Heart left ventricle (tissue), 16 donors: ENCODE measurements around the gene TPSAB1. TPM values are rescaled to one million over a fixed set of nuclear protein-coding genes. Genes with fewer than 3 reads are reported as not detected.

Experiments
- ATAC-seq, 4 donors: fragments of 200-7000 bp; cut with Tn5 transposase; one replicate each; pipeline ENCODE4 v1.9.1; 2020 to 2022; ENCODE audit warnings: moderate library complexity in 4 of 4, mild to moderate bottlenecking in 3 of 4, moderate number of reproducible peaks in 1 of 4
- DNase-seq, 5 donors: peaks; one replicate each; pipeline ENCODE4 v3.0.0-alpha.2; 2020
- H3K27ac ChIP-seq, 12 donors: fragments of 200-600 bp; sonication (generic) in 4 of 12; one replicate each; pipeline versions ENCODE4 v1.5.0 to v1.8.0; 2016 to 2022; ENCODE audit warnings: mild to moderate bottlenecking in 2 of 12
- H3K27me3 ChIP-seq, 9 donors: fragments of 200-600 bp; sonication (generic) in 2 of 9; one replicate each; pipeline versions ENCODE4 v1.5.1 to v1.8.0; 2016 to 2022; ENCODE audit warnings: mild to moderate bottlenecking in 3 of 9
- H3K36me3 ChIP-seq, 9 donors: fragments of 200-600 bp; sonication (generic) in 2 of 9; one replicate each; pipeline versions ENCODE4 v1.5.0 to v1.8.0; 2018 to 2022; ENCODE audit warnings: mild to moderate bottlenecking in 2 of 9
- H3K4me1 ChIP-seq, 12 donors: fragments of 200-600 bp; sonication (generic) in 4 of 12; one replicate each; pipeline versions ENCODE4 v1.5.0 to v1.8.0; 2016 to 2022; ENCODE audit warnings: mild to moderate bottlenecking in 3 of 12
- H3K4me3 ChIP-seq, 12 donors: fragments of 200-600 bp; sonication (generic) in 4 of 12; one replicate each; pipeline versions ENCODE4 v1.5.0 to v1.8.0; 2017 to 2022; ENCODE audit warnings: mild to moderate bottlenecking in 9 of 12, moderate library complexity in 4 of 12
- H3K9me3 ChIP-seq, 12 donors: fragments of 200-600 bp; sonication (generic) in 4 of 12; one replicate each; pipeline versions ENCODE4 v1.5.0 to v1.8.0; 2016 to 2022; ENCODE audit warnings: mild to moderate bottlenecking in 1 of 12
- POLR2A ChIP-seq, 2 donors: fragments of 450-650 bp; IDR thresholded peaks; one replicate each; pipeline ENCODE4 v1.6.1; 2017; ENCODE audit warnings: antibody characterized with exemption in 2 of 2, mild to moderate bottlenecking in 2 of 2, moderate library complexity in 2 of 2
- WGBS, 4 donors: extraction: QIAGEN DNeasy Blood & Tissue Kit in 2 of 4; methylation state at CpG; one replicate each; pipeline versions ENCODE4 v1.1.5 to v1.1.7; 2013 to 2018; 5-methylcytosine and 5-hydroxymethylcytosine counted together
- intact Hi-C, 10 donors: fragments of 100-400 bp; cut with DNase I; formaldehyde crosslinking; loops; one replicate each; pipeline versions ENCODE4 v1.11.1 to v1.14.2; 2022
- polyA plus RNA-seq, 2 donors: library from polyadenylated mRNA; stranded (reverse); fragments of 200-250 nt; gene quantifications; one replicate each; pipeline ENCODE4 v1.2.3, GENCODE V29; 2013
- total RNA-seq, 9 donors: library from RNA; depleted of rRNA in 2 of 9; stranded (reverse); fragments of >200 nt in 2 of 9; fragmentation: NEBNext Ultra II Directional in 3 of 9; extraction: Animal tissue kit (Norgen Biotek cat#: 25700) in 3 of 9; gene quantifications; one replicate each; pipeline versions ENCODE4 v1.1.0 to v1.2.4, GENCODE V29; 2016 to 2023
- TF ChIP-seq, protein P1 (sequence below), 12 donors: fragments of 200-600 bp; sonication (generic) in 4 of 12; IDR thresholded peaks; one replicate each; pipeline versions ENCODE4 v1.5.0 to v1.8.0; 2018 to 2022; ENCODE audit warnings: antibody characterized with exemption in 12 of 12, mild to moderate bottlenecking in 5 of 12
- donor health status: ischemic (EF 13 %, LVEDD 7.1; RV severe dilation, severe dysfunction).
- donor health status: healthy with polysubstance abuse.
- donor health status: DM: no; HTN: yes; CAD: no.
- donor health status: DM: no; HTN: no; CAD: no.
- donor health status: ischemic (EF 25% LVEDD 6.9; RV normal size, moderate dysfunction).
- donor health status: ischemic (EF 25% LVEDD 5.7; RV mildly dilated, moderate dysfunction).
- donor health status: healthy.
- donor health status: DM: yes; HTN: yes; CAD: no.
- donor health status: ischemic (EF 35%, LVEDD 5.7; RV mildly dilated, moderate dysfunction).
- donor health status: nonischemic (EF 11% LVEDD 7.7; RV severe dilation, severe dysfunction).
- donor health status: DM: yes; HTN: yes; CAD: no.
- donor health status: PGD.
- donor health status: ischemic (EF 29% LVEDD 5.4; RV normal size, mild dysfunction).
- donor health status: nonischemic (EF 23%, LVEDD 6.1; RV moderate dilation, normal function).

The TPSAB1 gene
- total and polyA plus RNA-seq, 11 donors, result 1.1 to 14.3 (median 3.4) TPM; not detected in 1

DNA sequence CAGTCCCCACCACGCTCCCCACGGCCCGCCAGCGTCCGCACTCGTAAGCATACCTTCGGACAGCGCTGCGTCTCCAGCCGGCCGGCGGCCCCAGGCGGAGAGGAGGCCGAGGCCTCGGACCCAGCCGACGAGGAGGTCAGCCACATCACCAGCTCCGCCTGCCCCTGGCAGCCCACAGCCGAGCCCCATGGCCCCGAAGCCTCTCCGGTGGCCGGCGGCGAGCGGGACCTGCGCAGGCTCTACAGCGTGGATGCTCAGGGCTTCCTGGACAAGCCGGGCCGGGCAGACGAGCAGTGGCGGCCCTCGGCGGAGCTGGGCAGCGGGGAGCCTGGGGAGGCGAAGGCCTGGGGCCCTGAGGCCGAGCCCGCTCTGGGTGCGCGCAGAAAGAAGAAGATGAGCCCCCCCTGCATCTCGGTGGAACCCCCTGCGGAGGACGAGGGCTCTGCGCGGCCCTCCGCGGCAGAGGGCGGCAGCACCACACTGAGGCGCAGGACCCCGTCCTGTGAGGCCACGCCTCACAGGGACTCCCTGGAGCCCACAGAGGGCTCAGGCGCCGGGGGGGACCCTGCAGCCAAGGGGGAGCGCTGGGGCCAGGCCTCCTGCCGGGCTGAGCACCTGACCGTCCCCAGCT lies 20.3 kb upstream of the TPSAB1 start:
- Histone ChIP-seq H3K9me3 (no peaks in the 10 kb centered on the region), H3K27ac (no peak overlapping the region), H3K4me3 (no peak overlapping the region), H3K4me1 (peaks cover 0 to 4% (median 0%) of the 10 kb centered on the region in 12 donors), H3K27me3 (no peaks in the 10 kb centered on the region), H3K36me3 (no peaks in the 10 kb centered on the region)
- no peak for TF ChIP-seq POLR2A (IDR thresholded peaks at IDR 0.05)
- TF ChIP-seq, protein P1, sequence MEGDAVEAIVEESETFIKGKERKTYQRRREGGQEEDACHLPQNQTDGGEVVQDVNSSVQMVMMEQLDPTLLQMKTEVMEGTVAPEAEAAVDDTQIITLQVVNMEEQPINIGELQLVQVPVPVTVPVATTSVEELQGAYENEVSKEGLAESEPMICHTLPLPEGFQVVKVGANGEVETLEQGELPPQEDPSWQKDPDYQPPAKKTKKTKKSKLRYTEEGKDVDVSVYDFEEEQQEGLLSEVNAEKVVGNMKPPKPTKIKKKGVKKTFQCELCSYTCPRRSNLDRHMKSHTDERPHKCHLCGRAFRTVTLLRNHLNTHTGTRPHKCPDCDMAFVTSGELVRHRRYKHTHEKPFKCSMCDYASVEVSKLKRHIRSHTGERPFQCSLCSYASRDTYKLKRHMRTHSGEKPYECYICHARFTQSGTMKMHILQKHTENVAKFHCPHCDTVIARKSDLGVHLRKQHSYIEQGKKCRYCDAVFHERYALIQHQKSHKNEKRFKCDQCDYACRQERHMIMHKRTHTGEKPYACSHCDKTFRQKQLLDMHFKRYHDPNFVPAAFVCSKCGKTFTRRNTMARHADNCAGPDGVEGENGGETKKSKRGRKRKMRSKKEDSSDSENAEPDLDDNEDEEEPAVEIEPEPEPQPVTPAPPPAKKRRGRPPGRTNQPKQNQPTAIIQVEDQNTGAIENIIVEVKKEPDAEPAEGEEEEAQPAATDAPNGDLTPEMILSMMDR (IDR thresholded peaks at IDR 0.05), result no peak
- ATAC-seq (no peak), DNase-seq (no peak)
- intact Hi-C loops, result no loop called here
- 91 to 95% (median 93%) methylated on average over 11 to 55 of the region's 55 CpGs for WGBS, 4 donors

DNA sequence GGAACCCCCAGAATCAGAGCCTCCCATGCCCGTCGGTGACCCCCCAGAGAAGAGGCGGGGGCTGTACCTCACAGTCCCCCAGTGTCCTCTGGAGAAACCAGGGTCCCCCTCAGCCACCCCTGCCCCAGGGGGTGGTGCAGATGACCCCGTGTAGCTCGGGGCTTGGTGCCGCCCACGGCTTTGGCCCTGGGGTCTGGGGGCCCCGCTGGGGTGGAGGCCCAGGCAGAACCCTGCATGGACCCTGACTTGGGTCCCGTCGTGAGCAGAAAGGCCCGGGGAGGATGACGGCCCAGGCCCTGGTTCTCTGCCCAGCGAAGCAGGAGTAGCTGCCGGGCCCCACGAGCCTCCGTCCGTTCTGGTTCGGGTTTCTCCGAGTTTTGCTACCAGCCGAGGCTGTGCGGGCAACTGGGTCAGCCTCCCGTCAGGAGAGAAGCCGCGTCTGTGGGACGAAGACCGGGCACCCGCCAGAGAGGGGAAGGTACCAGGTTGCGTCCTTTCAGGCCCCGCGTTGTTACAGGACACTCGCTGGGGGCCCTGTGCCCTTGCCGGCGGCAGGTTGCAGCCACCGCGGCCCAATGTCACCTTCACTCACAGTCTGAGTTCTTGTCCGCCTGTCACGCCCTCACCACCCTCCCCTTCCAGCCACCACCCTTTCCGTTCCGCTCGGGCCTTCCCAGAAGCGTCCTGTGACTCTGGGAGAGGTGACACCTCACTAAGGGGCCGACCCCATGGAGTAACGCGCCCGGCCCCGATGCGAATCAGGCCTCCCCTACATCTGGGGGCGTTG lies 19.5 kb upstream of the TPSAB1 start:
- intact Hi-C loops, result no loop called here
- H3K27ac ChIP-seq, result peak overlapping the region in 1 of 12 donors; percentile 5
- ATAC-seq (peak in 2 of 4 donors; percentile 26 to 33), DNase-seq (no peak)
- TF ChIP-seq, protein P1 (IDR thresholded peaks at IDR 0.05), result no peak
- TF ChIP-seq POLR2A (IDR thresholded peaks at IDR 0.05), result no peak
- H3K9me3 ChIP-seq, result no peaks in the 10 kb centered on the region
- H3K4me1 ChIP-seq, result peaks cover 0 to 4% (median 0%) of the 10 kb centered on the region in 12 donors
- H3K27me3 ChIP-seq, result no peaks in the 10 kb centered on the region
- H3K4me3 ChIP-seq, result no peak overlapping the region
- 69 to 88% (median 82%) methylated on average over 29 to 48 of the region's 48 CpGs for WGBS, 4 donors
- H3K36me3 ChIP-seq, result no peaks in the 10 kb centered on the region

DNA sequence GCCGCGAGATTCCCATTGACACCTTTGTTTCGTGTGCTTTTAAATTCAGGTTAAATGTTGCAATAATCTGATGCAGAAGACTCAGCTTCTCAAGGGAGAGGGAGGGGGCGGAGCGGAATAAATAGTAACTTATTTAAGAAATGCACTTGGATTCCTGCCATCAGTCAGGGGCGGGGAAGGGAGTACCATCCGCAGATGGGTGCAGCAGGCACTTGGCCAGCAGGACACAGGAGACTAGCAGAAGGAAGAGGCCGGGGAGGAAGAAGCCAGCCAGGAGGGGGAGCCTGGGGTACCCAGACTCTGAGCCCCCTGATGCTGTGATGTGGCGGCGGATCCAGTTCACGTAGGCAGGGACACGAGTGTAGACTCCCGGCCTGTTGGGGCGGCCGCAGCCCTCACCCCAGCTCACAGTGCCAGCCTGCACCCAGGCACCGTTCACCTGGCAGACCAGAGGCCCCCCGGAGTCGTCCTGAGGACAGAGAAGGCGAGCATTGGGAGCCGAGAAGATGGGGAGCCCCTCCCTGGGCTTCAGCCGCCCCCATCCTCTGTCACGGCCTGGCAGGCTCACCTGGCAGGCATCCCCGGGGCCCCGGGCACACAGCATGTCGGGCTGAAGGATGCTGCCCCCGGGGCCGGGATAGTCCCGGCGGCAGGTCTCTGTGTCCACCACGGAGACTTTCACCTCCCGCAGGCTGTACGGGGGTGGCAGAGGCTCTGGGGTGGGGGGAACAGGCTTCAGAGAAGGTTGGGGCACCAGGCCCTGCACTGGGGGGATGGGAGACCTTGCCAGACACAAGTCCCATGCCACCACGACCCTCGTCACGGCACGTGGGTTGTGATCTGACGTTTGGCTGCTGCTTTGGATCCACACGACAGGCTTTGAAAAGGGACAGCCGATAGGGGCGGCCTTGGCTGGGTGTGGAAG lies 18.6 kb upstream of the TPSAB1 start:
- intact Hi-C loops, result no loop called here
- no peak overlapping the region for H3K4me3 ChIP-seq
- no peaks in the 10 kb centered on the region for H3K27me3 ChIP-seq
- DNase-seq (no peak), ATAC-seq (no peak)
- no peak overlapping the region for H3K27ac ChIP-seq
- peaks cover 0 to 4% (median 0%) of the 10 kb centered on the region in 12 donors for H3K4me1 ChIP-seq
- TF ChIP-seq, protein P1 (IDR thresholded peaks at IDR 0.05), result no peak
- no peak for TF ChIP-seq POLR2A (IDR thresholded peaks at IDR 0.05)
- 76 to 84% (median 77%) methylated on average over 23 to 40 of the region's 40 CpGs for WGBS, 4 donors
- H3K36me3 ChIP-seq, result no peaks in the 10 kb centered on the region
- no peaks in the 10 kb centered on the region for H3K9me3 ChIP-seq
